Ascending aorta (tissue), 2 donors: ENCODE results near the gene TMEM236. TPM values are rescaled to one million over a fixed set of nuclear protein-coding genes. Genes with fewer than 3 reads are reported as not detected.

ENCODE experiments used
- DNase-seq, 2 donors: peaks; one replicate each; pipeline ENCODE4 v3.0.0-alpha.2; 2019; ENCODE audit warnings: low spot score in 2 of 2
- H3K27ac ChIP-seq, 2 donors: fragments of 200-600 bp; sonication (generic); one replicate each; pipeline ENCODE4 v1.5.1; 2016 to 2017; ENCODE audit warnings: mild to moderate bottlenecking in 1 of 2
- H3K27me3 ChIP-seq: fragments of 200-600 bp; sonication (generic); one replicate; pipeline ENCODE4 v1.5.1; 2017
- H3K36me3 ChIP-seq, 2 donors: fragments of 200-600 bp; sonication (generic); one replicate each; pipeline ENCODE4 v1.5.1; 2016
- H3K4me1 ChIP-seq, 2 donors: fragments of 200-600 bp; sonication (generic); one replicate each; pipeline ENCODE4 v1.5.1; 2016 to 2017; ENCODE audit warnings: mild to moderate bottlenecking in 1 of 2
- H3K4me3 ChIP-seq, 2 donors: fragments of 200-600 bp; sonication (generic); one replicate each; pipeline ENCODE4 v1.5.1; 2016 to 2017; ENCODE audit warnings: mild to moderate bottlenecking in 1 of 2
- H3K9me3 ChIP-seq, 2 donors: fragments of 200-600 bp; sonication (generic); one replicate each; pipeline ENCODE4 v1.5.1; 2016
- intact Hi-C: fragments of 100-400 bp; cut with DNase I; formaldehyde crosslinking; loops from one replicate; pipeline ENCODE4 v1.15.1; 2023
- total RNA-seq: library from RNA; depleted of rRNA; stranded (reverse); fragments of >200 nt; gene quantifications from one replicate; pipeline ENCODE4 v1.1.0, GENCODE V29; 2016
- TF ChIP-seq, protein P1 (sequence below), 3 experiments: fragments of 200-600 bp in 2 of 3; fragments of 450-650 bp in 1 of 3; sonication (generic) in 2 of 3; IDR thresholded peaks; one replicate each; pipeline ENCODE4 v1.5.1; 2016 to 2019; ENCODE audit warnings: antibody characterized with exemption in 3 of 3, mild to moderate bottlenecking in 1 of 3, moderate library complexity in 1 of 3

Gene TMEM236
- total RNA-seq, 1 donor from 2014 or later = not detected

DNA sequence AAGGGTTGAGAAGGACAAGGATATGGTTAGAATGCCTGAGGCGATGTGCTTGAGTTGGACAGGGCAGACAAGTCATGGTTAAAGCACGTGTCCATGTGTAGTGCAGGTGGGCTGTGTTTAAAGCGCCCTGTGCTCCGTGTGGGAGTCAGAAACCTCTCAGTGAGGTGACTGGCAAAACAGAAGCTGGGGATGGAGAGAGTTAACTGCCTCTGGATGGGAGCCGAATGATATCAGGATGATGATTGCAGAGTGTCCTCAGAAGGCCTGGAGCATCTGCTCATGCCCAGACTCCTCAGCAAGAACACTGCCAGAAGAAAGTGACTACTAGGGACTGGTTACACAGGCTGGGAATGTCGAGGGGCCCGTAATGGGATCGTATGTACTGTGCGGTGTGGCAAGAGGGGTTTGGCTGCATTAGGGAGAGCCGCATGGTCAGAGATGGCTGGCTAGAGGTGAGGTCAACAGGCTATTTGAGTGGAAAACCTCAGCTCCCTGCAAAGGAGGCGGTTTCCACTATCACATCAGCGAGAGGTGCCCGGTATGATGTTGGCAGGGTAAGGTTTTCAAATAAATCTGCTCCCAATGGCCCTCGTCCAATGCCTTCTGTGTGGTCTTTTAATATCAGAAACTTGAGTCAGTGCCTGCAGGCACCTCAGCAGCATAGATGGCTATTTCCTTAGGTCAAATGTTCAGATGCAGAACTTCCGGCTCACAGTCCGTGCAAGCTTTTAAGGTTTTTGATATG, 31.1 kb downstream of the TMEM236 start:
- TF ChIP-seq, protein P1, sequence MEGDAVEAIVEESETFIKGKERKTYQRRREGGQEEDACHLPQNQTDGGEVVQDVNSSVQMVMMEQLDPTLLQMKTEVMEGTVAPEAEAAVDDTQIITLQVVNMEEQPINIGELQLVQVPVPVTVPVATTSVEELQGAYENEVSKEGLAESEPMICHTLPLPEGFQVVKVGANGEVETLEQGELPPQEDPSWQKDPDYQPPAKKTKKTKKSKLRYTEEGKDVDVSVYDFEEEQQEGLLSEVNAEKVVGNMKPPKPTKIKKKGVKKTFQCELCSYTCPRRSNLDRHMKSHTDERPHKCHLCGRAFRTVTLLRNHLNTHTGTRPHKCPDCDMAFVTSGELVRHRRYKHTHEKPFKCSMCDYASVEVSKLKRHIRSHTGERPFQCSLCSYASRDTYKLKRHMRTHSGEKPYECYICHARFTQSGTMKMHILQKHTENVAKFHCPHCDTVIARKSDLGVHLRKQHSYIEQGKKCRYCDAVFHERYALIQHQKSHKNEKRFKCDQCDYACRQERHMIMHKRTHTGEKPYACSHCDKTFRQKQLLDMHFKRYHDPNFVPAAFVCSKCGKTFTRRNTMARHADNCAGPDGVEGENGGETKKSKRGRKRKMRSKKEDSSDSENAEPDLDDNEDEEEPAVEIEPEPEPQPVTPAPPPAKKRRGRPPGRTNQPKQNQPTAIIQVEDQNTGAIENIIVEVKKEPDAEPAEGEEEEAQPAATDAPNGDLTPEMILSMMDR (IDR thresholded peaks at IDR 0.05) = no peak
- Histone ChIP-seq H3K4me1 (peaks cover 0 to 2% of the 10 kb centered on the region in 2 donors), H3K9me3 (no peaks in the 10 kb centered on the region), H3K27me3 (no peaks in the 10 kb centered on the region), H3K4me3 (no peak overlapping the region), H3K27ac (no peak overlapping the region), H3K36me3 (no peaks in the 10 kb centered on the region)
- DNase-seq = no peak
- intact Hi-C loops = no loop called here

DNA sequence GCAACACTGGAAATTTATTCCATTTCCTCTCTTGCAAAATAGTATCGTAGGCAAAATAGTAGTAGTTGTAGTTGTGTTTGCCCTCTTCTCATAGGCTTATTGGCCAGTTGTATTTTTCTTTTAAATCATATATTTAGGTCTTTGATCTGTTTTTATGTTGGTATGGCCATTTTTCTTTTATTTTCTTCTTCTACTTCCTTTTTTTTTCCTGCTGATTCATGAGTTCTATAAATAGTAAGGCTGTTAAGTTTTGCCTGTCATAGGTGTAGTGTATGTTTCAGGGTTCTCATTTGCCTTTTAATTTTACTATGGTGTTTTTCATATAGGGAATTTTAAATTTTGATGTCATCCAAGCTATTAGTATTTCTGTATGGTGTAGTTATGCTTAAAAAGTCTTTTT, 31.8 kb downstream of the TMEM236 start:
- DNase-seq = no peak
- Histone ChIP-seq H3K4me3 (no peak overlapping the region), H3K4me1 (peaks cover 0 to 2% of the 10 kb centered on the region in 2 donors), H3K36me3 (no peaks in the 10 kb centered on the region), H3K27me3 (no peaks in the 10 kb centered on the region), H3K27ac (no peak overlapping the region), H3K9me3 (no peaks in the 10 kb centered on the region)
- TF ChIP-seq, protein P1 (IDR thresholded peaks at IDR 0.05) = no peak
- intact Hi-C loops = no loop called here

DNA sequence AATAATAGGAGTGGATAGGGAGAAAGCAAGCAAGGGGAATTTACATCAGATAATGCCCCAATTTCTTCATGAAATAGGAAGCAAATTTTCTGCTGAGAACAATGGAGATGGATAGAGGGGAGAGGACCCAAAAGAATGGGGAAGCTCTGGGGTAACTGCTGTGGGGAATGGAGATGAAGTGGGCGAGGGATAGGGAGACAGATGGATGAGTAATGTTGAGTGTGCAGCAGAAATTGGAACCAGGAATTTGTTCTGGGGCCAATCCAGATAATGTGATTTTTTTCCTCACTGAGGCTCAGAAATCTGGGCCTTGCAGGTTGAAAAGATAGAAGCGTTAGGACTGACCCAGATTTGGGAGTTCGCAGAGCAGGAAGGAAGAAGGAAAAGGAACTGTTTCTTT, 32.7 kb downstream of the TMEM236 start:
- no peak overlapping the region for H3K27ac ChIP-seq
- TF ChIP-seq, protein P1 (IDR thresholded peaks at IDR 0.05) = no peak
- H3K9me3 ChIP-seq = no peaks in the 10 kb centered on the region
- H3K4me3 ChIP-seq = no peak overlapping the region
- no peaks in the 10 kb centered on the region for H3K27me3 ChIP-seq
- no peaks in the 10 kb centered on the region for H3K36me3 ChIP-seq
- DNase-seq = no peak
- peaks cover 0 to 2% of the 10 kb centered on the region in 2 donors for H3K4me1 ChIP-seq
- intact Hi-C loops = no loop called here

DNA sequence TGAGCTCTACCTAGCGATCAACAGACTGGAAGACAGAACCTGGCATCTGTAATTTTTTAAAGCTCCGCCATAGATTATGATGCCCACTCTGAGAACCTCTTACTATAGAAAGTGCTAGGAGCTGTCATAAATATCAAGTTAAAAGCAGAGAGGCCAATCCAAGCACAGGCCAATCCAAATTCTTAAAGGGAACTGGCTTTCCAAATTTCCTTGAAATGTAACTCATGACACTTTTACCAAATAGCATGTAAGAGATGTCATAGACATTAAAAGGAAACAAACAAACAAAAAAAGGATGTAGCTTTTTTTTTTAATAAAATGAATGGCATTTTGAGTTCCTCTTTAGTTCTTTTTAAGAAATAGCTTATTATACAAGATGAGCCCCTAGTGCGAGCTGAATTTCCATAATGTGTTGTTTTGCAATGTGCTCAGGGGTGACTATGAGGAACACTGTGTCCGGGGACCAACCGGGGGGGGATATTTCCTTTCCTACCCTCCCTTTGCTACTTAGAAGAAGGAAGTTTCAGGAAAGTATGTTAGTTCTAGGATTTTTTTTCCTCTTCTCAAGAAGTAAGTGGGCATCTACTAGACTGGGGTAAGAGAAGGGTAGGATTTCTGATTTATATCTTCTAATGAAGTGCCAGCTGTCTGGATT, 33.4 kb downstream of the TMEM236 start:
- Histone ChIP-seq H3K9me3 (no peaks in the 10 kb centered on the region), H3K4me3 (no peak overlapping the region), H3K27ac (no peak overlapping the region), H3K36me3 (no peaks in the 10 kb centered on the region), H3K27me3 (no peaks in the 10 kb centered on the region), H3K4me1 (peaks cover 0 to 2% of the 10 kb centered on the region in 2 donors)
- TF ChIP-seq, protein P1 (IDR thresholded peaks at IDR 0.05) = no peak
- DNase-seq = peak in 1 of 2 donors; percentile 37
- intact Hi-C loops = no loop called here

DNA sequence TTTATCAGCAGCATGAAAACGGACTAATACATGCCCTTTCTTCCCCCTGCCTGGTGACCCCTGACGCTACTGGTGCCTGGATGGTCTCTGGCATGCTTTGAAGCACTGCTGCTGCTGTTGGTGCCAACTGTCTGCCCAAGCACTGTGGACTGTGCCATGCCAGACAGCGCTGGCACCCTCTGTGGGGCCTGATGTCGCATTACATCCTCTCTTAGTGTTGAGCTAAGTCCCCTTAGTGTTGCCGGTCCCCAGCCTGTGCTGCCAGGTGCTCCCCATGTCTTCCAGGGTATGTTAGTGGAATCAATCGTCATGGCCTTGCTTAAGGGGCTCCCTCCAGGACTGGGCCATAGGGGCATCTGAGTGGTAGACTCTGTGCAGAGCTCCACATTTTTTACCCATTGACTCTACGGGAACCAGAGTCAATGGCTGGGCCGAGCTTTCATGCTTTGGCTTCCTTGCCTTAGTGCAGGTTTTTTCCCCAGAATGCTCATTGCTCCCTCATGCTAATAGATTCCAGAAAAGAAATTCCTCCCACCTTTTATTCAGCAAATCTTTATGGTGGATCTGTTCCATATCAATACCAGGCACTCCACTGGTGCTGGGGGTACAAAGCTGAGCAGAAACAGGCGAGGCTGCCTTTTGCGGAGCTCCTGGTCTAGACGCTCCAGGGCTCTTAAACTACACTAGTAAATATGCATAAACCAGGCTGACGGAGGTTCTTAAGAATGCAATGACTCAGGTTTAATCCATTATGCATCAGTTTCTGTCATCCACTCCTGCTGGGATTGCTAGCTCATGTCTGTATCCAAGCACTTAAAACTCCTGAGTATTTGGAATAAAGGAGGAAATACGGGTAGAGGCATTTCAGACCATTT, 35.3 kb downstream of the TMEM236 start:
- Histone ChIP-seq H3K4me1 (peaks cover 0 to 2% of the 10 kb centered on the region in 2 donors), H3K9me3 (no peaks in the 10 kb centered on the region), H3K27ac (no peak overlapping the region), H3K27me3 (no peaks in the 10 kb centered on the region), H3K4me3 (no peak overlapping the region), H3K36me3 (no peaks in the 10 kb centered on the region)
- TF ChIP-seq, protein P1 (IDR thresholded peaks at IDR 0.05) = no peak
- intact Hi-C loops = no loop called here
- DNase-seq = no peak
